ENCODE data around the gene PROK1. TPM values are rescaled to one million over a fixed set of nuclear protein-coding genes. Genes with fewer than 3 reads are reported as not detected.
A peak's percentile ranks its signal among the peaks of the same experiment; 100 is the strongest.

PROK1 gene
- total and polyA plus RNA-seq, 2 of the 4 experiments (the other 2 are of a cell fraction), result not detected

DNA sequence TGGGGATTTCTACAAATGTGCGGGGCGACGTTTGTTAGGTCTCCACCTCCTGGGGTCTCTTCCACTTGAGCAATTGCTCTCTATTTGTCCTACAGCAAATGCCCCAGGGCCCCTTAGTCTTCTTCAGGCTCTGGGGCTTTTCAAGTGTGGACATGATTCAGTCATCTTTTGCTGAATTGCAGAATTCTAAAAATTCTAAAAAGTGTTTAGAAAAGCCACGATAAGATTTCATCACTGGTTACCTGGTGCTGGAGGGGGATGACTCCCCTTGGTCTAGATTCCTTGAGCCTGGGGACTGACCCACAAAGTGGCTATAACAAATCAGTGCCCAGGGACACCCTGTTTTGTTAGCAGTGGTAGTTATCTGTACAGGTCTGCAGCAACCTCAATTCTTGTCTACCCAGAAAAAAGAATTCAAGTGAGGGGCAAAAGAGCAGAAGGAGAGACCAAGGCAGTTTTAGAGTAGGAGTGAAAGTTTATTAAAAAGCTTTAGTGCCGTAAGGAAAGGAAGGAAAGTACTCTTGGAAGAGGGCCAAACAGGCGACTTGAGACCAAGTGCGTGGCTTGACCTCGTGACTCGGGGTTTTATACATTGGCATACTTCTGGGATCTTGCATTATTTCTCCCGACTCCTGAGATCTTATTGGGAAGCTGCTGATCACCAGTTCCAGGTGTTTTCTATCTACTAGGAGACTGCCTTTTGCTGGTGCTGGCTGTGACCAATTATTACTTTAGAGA is 25.2 kb downstream of the PROK1 start (continued):
- no peak for TF ChIP-seq BHLHE40 (IDR thresholded peaks at IDR 0.05; ENCODE audit: low read depth, low read length)

DNA sequence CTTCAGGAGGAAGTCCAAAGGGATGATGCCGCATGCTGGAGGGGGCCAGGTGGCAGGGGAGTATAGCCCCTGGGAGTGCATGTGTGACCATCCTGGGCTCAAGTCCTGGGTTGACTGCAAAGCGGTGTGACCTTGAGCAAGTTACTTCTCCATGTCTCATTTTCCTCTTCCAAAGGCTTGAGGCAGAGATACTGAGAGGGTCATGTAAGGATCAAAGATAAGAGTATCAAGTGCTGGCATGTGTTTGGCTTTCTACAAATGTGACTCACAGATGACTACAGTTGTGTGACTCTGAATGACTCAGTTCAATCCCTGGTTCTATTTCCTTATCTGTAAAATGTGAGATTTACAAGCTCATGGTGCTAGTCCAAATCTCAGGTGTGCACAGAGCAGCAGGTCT is 26.1 kb downstream of the PROK1 start:
- Histone ChIP-seq H3K27ac (ENCODE audit: insufficient read depth, low read length) (no peak overlapping the region), H3K36me3 (ENCODE audit: control insufficient read depth, insufficient read depth, low read length) (no peaks in the 10 kb centered on the region), H3K4me1 (ENCODE audit: control insufficient read depth, insufficient read depth, low read length) (peaks cover 9% of the 10 kb centered on the region), H3K4me3 (ENCODE audit: insufficient read depth, low read depth, low read length) (no peak overlapping the region), H4K20me1 (ENCODE audit: insufficient read depth, low read length) (no peaks in the 10 kb centered on the region), H2AK5ac (ENCODE audit: low read depth, low read length) (no peak overlapping the region; the same call in 1 of the 2 replicates), H3K9me3 (ENCODE audit: control insufficient read depth, insufficient read depth, low read length) (no peaks in the 10 kb centered on the region), H3K23ac (ENCODE audit: low read depth, low read length) (no peak overlapping the region), H3K79me1 (ENCODE audit: low read depth in 1 of 2, low read length in 2 of 2) (no peaks in the 10 kb centered on the region), H3K27me3 (ENCODE audit: control insufficient read depth, insufficient read depth, low read length) (peaks cover 13% of the 10 kb centered on the region; the same call in 1 of the 2 replicates), H2AFZ (replicated peaks; ENCODE audit: low read length, poor library complexity) (peak overlapping the region; percentile 15), H3K9me1 (ENCODE audit: insufficient read depth, low read length) (0 out of 2 replicates have a peak, but pooled peaks cover 8% of the 10 kb centered on the region), H4K8ac (ENCODE audit: low read depth in 2 of 2, low read length in 2 of 2) (no peak overlapping the region), H2BK15ac (ENCODE audit: low read depth, low read length) (no peak overlapping the region), H2AK9ac (replicated peaks; ENCODE audit: low read depth, low read length, poor library complexity) (no peak overlapping the region), H3K18ac (ENCODE audit: low read depth, low read length) (no peak overlapping the region), H4K91ac (ENCODE audit: insufficient read depth, low read depth, low read length) (no peak overlapping the region; the same call in 1 of the 2 replicates), H3K9ac (ENCODE audit: low read depth, low read length) (no peak overlapping the region), H3K4me2 (ENCODE audit: low read depth, low read length) (no peak overlapping the region), H2BK5ac (ENCODE audit: low read depth, low read length, poor library complexity, severe bottlenecking) (peak overlapping the region; percentile 3), H3K4ac (ENCODE audit: low read depth, low read length) (no peak overlapping the region), H2BK20ac (ENCODE audit: low read depth, low read length) (no peak overlapping the region), H3K14ac (replicated peaks; ENCODE audit: low read depth, low read length) (no peak overlapping the region), H2BK120ac (ENCODE audit: low read depth, low read length) (no peak overlapping the region), H3K56ac (ENCODE audit: extremely low read depth, insufficient read depth, low read length) (no peak overlapping the region), H4K5ac (ENCODE audit: low read depth, low read length) (no peak overlapping the region)
- DNase-seq, result peak; percentile 87
- no TSS peak for BruUV-seq (replicated peaks)
- ChIA-PET POLR2A (ENCODE audit: unreplicated experiment) (no interaction called here), CTCF (interaction anchor here (1.4 to 1.5 kb wide), 2 partner anchors 17 to 18 kb away, joined by 3 read pairs; no protein-coding TSS in a partner anchor)
- intact Hi-C loops (cut with micrococcal nuclease), result no loop called here
- in situ Hi-C loops (cut with MboI; ENCODE audit: low sequenced_read_pairs), result no loop called here
- dilution Hi-C loops (cut with HindIII; ENCODE audit: low sequenced_read_pairs, unreplicated experiment), result no loop called here
- peak; percentile 82 for ATAC-seq (ENCODE audit: low read depth)
- no CpG with 5 or more reads among the region's 2 CpGs for WGBS, 2 experiments (ENCODE audit: extremely low coverage in 2 of 2, insufficient read length in 1 of 2)
- TF ChIP-seq, protein P1, sequence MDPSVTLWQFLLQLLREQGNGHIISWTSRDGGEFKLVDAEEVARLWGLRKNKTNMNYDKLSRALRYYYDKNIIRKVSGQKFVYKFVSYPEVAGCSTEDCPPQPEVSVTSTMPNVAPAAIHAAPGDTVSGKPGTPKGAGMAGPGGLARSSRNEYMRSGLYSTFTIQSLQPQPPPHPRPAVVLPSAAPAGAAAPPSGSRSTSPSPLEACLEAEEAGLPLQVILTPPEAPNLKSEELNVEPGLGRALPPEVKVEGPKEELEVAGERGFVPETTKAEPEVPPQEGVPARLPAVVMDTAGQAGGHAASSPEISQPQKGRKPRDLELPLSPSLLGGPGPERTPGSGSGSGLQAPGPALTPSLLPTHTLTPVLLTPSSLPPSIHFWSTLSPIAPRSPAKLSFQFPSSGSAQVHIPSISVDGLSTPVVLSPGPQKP (IDR thresholded peaks at IDR 0.05; ENCODE audit: borderline replicate concordance, low read depth, low read length), result no peak
- TF ChIP-seq BHLHE40 (IDR thresholded peaks at IDR 0.05; ENCODE audit: low read depth, low read length), result peak; percentile 74; the same call in 1 of the 2 replicates
- TF ChIP-seq CEBPB (IDR thresholded peaks at IDR 0.05; ENCODE audit: low read depth, low read length), result no peak; the same call in 1 of the 2 replicates
- no peak for TF ChIP-seq RAD21 (IDR thresholded peaks at IDR 0.05; ENCODE audit: low read length)
- no peak for TF ChIP-seq RCOR1 (IDR thresholded peaks at IDR 0.05; ENCODE audit: insufficient replicate concordance, low read length)
- TF ChIP-seq, protein P2, sequence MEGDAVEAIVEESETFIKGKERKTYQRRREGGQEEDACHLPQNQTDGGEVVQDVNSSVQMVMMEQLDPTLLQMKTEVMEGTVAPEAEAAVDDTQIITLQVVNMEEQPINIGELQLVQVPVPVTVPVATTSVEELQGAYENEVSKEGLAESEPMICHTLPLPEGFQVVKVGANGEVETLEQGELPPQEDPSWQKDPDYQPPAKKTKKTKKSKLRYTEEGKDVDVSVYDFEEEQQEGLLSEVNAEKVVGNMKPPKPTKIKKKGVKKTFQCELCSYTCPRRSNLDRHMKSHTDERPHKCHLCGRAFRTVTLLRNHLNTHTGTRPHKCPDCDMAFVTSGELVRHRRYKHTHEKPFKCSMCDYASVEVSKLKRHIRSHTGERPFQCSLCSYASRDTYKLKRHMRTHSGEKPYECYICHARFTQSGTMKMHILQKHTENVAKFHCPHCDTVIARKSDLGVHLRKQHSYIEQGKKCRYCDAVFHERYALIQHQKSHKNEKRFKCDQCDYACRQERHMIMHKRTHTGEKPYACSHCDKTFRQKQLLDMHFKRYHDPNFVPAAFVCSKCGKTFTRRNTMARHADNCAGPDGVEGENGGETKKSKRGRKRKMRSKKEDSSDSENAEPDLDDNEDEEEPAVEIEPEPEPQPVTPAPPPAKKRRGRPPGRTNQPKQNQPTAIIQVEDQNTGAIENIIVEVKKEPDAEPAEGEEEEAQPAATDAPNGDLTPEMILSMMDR (conservative IDR thresholded peaks at IDR 0.05; ENCODE audit: low read depth, low read length), result no peak
- no peak for TF ChIP-seq SMC3 (IDR thresholded peaks at IDR 0.05; ENCODE audit: low read depth, low read length)
- TF ChIP-seq CHD1 (IDR thresholded peaks at IDR 0.05; ENCODE audit: low read depth, low read length), result no peak
- no peak for TF ChIP-seq POLR2A (IDR thresholded peaks at IDR 0.05; ENCODE audit: low read depth, low read length)
- TF ChIP-seq MAFK (IDR thresholded peaks at IDR 0.05; ENCODE audit: low read depth, low read length), result no peak
- TF ChIP-seq, protein P3, sequence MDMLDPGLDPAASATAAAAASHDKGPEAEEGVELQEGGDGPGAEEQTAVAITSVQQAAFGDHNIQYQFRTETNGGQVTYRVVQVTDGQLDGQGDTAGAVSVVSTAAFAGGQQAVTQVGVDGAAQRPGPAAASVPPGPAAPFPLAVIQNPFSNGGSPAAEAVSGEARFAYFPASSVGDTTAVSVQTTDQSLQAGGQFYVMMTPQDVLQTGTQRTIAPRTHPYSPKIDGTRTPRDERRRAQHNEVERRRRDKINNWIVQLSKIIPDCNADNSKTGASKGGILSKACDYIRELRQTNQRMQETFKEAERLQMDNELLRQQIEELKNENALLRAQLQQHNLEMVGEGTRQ (IDR thresholded peaks at IDR 0.05; ENCODE audit: low read depth, low read length), result no peak
- TF ChIP-seq NFE2L2 (IDR thresholded peaks at IDR 0.05; ENCODE audit: low read depth, low read length), result peak; percentile 46; the same call in 1 of the 2 replicates
